GM12874 (cell line): ENCODE results near the gene CENPN.

Experiments used
- CTCF ChIP-seq: IDR thresholded peaks from 2 replicates; pipeline ENCODE4 v1.5.1; 2011; ENCODE audit warnings: low read depth, mild to moderate bottlenecking, control low read depth, low read length, moderate library complexity; ENCODE audit not compliant: insufficient read depth

The CENPN gene

DNA sequence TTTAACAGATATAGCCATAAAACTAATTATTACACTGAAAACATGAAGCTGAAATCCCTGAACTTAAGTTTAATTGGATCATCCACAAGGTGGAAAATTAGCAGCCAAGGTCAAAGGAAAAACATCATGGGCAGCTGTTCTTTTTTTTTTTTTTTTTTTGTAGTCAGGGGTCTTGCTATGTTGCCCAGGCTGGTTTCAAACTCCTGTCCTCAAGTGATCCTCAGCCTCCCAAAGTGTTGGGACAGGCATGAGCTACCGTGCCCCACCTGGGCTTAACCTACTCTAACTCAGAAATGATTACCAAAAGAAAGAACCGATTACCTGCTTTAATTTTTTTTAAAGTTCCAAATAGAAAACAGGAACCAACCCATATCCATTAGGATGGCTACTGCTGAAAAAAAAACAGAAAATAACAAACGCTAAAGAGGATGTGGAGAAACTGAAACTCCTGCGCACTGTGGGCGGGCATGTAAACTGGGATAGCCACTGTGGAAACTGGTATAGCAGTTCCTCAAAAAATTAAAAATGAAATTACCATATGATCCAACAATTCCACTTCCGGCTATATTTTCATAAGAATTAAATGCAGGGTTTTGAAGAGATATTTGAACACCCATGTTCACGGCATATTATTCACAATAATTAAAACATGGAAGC, 8.9 kb upstream of the CENPN start:
- TF ChIP-seq CTCF, result no peak

- no peak for TF ChIP-seq CTCF
Measured at GRCh38 chr16:81000873-81001272, 6.1 kb upstream of the CENPN start.

DNA sequence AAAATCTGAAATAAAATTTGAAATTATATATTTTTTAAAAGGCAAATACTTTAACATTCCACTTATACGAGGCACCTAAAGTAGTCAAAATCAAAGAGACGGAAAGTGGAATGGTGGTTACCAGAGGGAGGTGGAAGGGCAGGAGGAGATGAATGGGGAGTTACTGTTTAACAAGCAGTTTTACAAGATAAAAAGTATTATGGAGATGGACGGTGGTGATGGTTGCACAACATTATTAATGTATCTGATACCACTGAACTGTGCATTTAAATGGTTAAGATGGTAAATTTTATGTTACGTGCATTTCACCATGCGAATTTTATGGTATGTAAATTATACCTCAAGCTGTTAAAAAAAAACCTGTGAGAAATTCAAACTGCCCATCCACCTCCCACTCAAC, 5.7 kb upstream of the CENPN start:
- no peak for TF ChIP-seq CTCF

GRCh38 chr16:81003064-81003463, 4.0 kb upstream of the CENPN start:
- TF ChIP-seq CTCF, result no peak

DNA sequence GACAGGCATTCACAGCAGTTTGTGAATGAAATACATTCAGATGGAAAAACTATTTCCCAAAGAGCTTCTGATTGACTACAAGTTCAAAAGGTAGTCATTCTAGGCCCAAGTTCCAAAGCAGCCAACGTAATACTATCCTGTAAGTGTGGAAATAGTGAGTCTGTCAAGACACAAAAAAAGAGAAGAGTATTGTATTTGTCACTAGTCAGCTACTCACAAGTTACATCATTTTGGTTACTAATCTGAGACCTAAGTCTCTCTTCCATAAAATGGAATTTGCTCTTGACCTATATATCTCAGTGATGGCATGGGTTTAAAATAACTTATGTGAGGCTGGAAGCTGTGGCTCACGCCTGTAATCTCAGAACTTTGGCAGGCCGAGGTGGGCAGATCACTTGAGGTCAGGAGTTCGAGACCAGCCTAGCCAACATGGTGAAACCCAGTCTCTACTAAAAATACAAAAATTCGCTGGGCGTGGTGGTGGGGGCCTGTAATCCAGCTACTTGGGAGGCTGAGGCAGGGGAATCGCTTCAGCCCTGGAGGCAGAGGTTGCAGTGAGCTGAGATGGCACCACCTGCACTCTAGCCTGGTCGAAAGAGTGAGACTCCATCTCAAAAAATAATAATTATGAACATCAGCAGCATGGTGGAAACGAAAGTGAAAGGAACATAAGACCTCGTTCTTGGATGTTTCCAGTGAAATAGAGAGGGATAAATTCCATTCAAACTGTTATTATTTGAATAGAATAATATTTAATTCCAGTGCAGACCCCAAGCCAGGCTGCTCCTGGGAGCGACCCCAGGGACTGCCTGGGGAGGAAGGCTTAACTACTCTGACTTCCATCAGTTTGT, 3.2 kb upstream of the CENPN start:
- no peak for TF ChIP-seq CTCF

- peak; percentile 32 for TF ChIP-seq CTCF
Measured at GRCh38 chr16:81004646-81005353, 2.2 kb upstream of the CENPN start.

GRCh38 chr16:81005610-81006161, 1.3 kb upstream of the CENPN start:
- TF ChIP-seq CTCF, result no peak
